Measurements from ENCODE around the gene CTSC.

Gene CTSC

GRCh38 chr11:88317536-88317935 lies 20.0 kb downstream of the CTSC start:
- DNase-seq (ENCODE audit: low read depth in 2 of 2), result no peak

DNA sequence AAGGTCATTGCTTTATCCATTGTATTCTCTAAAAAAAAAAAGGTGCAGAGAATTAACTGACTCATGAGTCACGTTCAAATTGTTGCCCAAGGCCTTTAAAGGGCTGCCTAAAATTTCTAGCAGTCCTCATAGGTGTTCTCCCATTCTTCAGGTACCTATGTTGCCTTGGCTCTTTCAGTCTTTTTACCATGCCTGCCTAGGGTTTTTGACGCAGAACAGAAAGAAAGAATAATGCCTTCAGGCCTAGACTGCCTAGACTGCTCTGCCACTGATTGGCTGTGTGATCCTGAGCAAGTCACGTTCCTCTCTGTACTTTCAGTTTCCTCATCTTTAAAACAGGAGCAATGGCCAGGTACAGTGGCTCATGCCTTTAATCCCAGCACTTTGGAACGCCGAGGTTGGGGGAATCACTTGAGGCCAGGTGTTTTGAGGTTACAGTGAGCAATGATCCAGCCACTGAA lies 21.5 kb downstream of the CTSC start:
- no peak for DNase-seq (ENCODE audit: low read depth in 2 of 2)

DNA sequence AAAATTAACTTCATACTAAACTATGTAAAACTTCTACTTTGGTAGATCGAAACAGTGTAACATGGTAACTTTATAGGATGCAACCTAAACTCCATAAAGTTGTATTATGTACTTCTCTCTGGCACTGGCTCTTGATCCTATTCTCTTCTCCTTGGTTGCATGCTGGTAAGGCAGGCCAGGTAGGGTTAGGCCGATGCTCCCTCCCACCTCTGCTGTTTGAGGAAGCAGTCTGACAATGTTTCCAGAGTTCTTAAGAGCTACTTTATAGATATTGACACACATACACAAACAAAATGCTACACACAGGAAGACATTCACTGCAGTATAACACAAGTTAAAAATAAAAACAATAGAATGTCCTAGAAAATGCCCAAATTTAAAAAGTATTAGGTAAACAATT lies 22.5 kb downstream of the CTSC start:
- no peak for DNase-seq (ENCODE audit: low read depth in 2 of 2)

DNA sequence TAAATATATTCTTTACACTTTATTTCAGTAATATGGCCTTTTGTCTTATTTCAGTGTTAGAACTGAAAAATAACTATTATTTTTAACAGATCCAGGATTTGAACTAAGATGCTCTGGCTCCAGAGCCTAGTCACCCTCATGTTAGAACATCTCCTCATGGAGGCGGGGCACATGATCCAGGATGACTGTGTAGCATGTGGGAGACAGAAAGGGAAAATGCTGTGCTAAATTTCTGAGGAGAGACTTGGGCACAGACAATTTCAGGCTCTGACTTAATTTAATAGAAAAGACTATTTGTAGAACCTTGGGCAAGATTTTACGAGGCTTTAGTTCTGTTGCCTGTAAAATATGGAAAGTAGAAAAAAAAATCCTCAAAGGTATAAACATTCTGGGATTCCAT lies 24.1 kb downstream of the CTSC start:
- no peak for DNase-seq (ENCODE audit: low read depth in 2 of 2)

- DNase-seq (ENCODE audit: low read depth in 2 of 2), result no peak
Measured at GRCh38 chr11:88312628-88313027, 24.9 kb downstream of the CTSC start.

GRCh38 chr11:88310246-88310645 lies 27.3 kb downstream of the CTSC start:
- no peak for DNase-seq (ENCODE audit: low read depth in 2 of 2)

DNA sequence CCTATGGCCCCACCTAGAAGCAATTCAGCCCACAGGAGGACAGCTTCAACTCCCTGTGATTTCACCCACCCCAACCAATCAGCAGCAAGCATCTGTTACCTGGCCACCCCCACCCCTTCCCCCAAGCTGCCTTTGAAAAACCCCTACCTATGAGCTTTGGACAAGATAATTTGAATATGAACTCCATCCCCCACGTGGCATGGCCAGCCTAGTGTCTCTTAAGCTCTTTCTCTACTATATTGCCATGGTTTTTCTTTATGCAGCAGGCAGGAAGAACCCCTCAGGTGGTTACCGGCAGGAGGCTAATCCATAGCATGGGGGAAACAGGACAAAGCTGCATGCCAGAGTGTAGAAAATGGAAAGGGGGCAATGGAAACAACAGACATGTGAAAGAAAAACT lies 29.0 kb downstream of the CTSC start:
- no peak for DNase-seq (ENCODE audit: low read depth in 2 of 2)

GRCh38 chr11:88307749-88308425 lies 29.6 kb downstream of the CTSC start:
- no peak for DNase-seq (ENCODE audit: low read depth in 2 of 2)

- no peak for DNase-seq (ENCODE audit: low read depth in 2 of 2)
Measured at GRCh38 chr11:88306785-88307184, 30.8 kb downstream of the CTSC start.

DNA sequence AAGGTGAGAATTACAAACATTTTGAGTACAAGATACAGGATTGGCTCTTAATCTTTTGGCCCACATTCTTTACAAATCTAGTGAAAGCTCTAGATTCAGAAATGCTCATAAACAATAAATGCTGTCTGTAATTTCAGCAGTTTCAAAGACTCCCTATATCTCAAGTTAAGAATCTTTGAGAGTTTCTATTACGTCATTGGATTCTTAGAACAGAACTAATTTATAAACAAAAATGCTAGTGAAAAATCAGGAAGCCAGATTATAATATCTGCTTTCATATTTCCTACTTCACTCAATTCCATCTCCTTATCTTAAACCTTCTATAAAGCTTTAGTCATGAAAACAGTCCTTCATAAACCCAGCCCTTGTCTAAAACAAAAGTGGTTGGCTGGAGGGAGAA lies 32.1 kb downstream of the CTSC start:
- DNase-seq (ENCODE audit: low read depth in 2 of 2), result no peak

GRCh38 chr11:88304352-88304751 lies 33.2 kb downstream of the CTSC start:
- no peak for DNase-seq (ENCODE audit: low read depth in 2 of 2)

GRCh38 chr11:88303037-88303436 lies 34.5 kb downstream of the CTSC start:
- DNase-seq (ENCODE audit: low read depth in 2 of 2), result no peak

- no peak for DNase-seq (ENCODE audit: low read depth in 2 of 2)
Measured at GRCh38 chr11:88301488-88302140, 35.9 kb downstream of the CTSC start.

GRCh38 chr11:88300888-88301487 lies 36.5 kb downstream of the CTSC start:
- DNase-seq (ENCODE audit: low read depth in 2 of 2), result no peak

- no peak for DNase-seq (ENCODE audit: low read depth in 2 of 2)
Measured at GRCh38 chr11:88297863-88298262, 39.7 kb downstream of the CTSC start.

- DNase-seq (ENCODE audit: low read depth in 2 of 2), result no peak
Measured at GRCh38 chr11:88297421-88297820, 40.1 kb downstream of the CTSC start.

DNA sequence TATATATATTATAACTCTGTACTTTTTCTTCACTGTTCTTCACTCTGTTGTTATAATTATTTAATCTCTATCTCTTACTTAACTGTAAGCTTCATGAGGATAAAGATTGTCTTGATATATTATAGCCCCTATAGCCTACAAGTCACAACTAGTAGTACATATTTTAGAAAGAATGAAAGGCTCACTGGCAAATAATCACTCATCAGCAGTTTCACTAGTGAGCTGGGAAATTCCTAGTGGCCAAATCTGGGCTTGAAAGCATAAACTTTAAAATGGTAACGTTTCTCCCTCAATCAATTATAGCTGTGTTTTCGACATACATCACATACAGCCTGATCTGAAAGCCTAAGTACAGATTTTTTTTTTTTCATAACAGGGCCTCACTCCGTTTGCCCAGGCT lies 42.5 kb downstream of the CTSC start:
- no peak for DNase-seq (ENCODE audit: low read depth in 2 of 2)

DNA sequence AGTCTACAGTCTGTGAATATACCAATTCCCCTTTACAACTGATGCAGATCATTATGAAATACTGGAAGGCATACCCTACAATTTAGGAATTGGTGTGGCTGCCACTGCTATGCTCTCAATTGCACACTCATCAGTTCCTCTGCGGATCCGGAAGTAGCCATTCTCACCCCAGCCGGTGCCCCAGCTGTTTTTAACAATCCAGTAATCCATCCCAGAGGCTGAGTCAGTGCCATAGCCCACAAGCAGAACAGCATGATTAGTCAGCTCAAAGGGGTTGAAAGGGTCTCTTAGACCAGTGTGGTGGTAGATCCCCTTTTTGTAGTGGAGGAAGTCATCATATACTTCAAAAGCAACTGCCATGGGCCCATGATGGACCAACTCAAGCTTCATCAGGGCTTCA lies 43.6 kb downstream of the CTSC start:
- no peak for DNase-seq (ENCODE audit: low read depth in 2 of 2)

- no peak for DNase-seq (ENCODE audit: low read depth in 2 of 2)
Measured at GRCh38 chr11:88292171-88292843, 45.2 kb downstream of the CTSC start.

DNA sequence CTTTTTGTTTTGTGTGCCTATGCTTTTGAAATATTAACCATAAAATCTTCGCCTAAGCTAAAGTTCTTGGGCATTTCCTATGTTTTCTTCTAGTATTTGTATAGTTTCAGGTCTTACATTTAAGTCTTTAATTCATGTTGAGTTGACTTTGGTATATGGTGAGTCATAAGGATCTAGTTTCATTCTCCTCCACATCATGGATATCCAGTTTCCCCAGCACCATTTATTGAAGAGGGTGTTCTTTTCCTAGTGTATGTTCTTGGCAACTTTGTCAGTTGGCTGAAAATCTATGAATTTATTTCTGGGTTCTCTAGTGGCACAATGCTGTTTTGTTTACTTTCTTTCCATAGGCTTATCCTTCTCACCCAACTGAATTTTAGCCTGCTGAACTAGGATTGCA lies 49.0 kb downstream of the CTSC start:
- no peak for DNase-seq (ENCODE audit: low read depth in 2 of 2)

- no peak for DNase-seq (ENCODE audit: low read depth in 2 of 2)
Measured at GRCh38 chr11:88284336-88285050, 53.0 kb downstream of the CTSC start.
